ENCODE data around the gene ABCA7.

Gene ABCA7

DNA sequence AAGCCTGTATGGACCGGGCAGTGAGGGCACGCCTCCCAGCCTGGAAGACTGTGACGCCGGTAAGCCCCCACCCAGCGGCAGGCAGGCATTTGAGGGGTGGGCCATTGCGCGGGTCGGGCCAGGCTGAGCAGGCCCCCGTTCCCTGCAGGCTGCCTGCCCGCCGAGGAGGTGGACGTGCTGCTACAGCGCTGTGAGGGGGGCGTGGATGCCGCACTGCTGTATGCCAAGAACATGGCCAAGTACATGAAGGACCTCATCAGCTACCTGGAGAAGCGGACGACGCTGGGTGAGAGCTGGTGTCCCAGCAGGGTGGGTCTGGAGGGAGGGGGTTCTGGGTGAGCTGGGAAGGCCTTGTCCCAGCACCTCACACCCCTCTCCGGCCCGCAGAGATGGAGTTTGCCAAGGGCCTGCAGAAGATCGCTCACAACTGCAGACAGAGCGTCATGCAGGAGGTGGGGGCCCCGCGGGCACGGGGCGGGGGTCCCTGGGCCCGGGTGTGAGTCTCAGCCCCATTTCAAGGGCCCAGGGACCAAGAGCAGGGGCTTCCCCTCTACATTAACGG is 34.1 kb downstream of the ABCA7 start:
- DNase-seq = no peak

DNA sequence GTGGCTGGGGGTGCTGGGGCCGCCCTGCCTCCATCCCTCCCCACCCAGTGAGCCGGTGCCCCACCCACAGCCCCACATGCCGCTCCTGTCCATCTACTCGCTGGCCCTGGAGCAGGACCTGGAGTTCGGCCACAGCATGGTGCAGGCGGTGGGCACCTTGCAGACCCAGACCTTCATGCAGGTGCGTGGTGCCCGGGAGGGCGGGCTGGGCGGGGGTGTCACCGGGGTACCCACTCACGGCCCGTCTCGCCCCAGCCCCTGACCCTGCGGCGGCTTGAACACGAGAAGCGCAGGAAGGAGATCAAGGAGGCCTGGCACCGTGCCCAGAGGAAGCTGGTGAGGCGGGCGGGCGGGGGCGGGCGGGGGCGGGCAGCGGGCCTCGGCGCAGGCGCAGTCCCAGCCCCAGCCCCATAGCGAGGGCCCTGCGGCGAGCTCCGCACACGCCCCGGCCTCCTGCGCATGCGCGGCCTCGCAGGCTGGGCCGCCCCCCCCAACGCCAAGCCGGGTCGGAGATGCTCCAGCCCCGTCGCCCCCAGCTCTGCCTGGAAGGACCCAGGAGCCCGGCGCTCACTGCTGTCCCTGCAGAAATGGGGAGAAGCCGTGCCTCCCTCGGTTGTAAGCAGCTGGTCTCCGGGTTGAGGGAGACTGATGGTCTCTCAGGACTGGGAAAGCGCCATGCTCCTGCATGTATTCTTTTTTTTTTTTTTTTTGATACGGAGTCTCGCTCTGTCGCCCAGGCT is 34.8 kb downstream of the ABCA7 start:
- peak; percentile 27 for DNase-seq

- DNase-seq = no peak
These were observed 36.1 kb downstream of the ABCA7 start for GRCh38 chr19:1076046-1076386.

DNA sequence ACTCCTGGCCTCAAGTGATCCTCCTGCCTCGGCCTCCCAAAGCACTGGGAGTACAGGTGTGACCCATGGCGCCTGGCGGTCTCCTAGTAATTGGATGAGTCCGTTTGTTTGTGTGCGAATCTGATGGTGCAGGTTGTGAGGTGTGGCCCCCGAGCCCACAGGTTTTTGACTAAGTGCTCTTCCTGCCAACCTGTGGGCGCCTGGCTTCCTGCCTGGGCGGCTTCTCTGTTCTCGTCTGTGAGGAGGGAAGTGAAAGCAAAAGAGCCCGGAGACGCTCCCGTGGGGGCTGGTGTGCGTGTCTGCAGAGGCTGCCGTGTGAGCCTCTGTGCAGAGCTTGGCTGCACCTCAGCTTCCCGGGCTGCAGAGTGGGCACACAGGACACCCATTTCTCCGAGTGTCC is 37.0 kb downstream of the ABCA7 start:
- no peak for DNase-seq

GRCh38 chr19:1079566-1080111 is 39.7 kb downstream of the ABCA7 start:
- DNase-seq = no peak

DNA sequence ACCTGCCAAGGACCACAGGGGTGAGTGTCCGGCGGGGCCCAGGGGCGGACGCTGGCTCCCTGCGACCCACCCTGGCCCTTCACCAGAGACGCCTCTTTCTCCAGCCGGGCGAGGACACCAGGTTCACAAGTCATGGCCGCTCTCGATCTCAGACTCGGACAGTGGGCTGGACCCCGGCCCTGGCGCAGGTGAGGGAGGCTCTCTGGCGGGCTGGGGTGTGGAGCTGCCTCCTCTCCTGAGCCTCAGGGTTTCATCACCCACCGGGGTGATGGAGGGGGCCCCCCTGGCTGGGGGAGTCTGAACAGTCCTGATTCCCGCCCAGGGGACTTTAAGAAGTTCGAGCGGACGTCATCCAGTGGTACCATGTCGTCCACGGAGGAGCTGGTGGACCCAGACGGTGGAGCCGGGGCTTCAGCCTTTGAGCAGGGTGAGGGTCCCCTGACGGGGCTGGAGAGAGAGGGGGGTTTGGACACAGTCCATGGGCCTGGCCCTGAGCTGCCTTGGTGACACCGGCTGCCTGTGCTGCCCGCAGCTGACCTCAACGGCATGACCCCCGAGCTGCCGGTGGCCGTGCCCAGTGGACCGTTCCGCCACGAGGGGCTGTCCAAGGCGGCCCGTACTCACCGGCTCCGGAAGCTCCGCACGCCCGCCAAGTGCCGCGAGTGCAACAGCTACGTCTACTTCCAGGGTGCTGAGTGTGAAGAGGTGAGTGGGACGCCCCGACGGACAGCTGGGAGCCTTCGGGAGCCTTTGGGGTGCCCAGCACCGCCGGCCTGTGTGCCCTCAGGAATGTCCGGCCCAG is 40.7 kb downstream of the ABCA7 start:
- DNase-seq = no peak

DNA sequence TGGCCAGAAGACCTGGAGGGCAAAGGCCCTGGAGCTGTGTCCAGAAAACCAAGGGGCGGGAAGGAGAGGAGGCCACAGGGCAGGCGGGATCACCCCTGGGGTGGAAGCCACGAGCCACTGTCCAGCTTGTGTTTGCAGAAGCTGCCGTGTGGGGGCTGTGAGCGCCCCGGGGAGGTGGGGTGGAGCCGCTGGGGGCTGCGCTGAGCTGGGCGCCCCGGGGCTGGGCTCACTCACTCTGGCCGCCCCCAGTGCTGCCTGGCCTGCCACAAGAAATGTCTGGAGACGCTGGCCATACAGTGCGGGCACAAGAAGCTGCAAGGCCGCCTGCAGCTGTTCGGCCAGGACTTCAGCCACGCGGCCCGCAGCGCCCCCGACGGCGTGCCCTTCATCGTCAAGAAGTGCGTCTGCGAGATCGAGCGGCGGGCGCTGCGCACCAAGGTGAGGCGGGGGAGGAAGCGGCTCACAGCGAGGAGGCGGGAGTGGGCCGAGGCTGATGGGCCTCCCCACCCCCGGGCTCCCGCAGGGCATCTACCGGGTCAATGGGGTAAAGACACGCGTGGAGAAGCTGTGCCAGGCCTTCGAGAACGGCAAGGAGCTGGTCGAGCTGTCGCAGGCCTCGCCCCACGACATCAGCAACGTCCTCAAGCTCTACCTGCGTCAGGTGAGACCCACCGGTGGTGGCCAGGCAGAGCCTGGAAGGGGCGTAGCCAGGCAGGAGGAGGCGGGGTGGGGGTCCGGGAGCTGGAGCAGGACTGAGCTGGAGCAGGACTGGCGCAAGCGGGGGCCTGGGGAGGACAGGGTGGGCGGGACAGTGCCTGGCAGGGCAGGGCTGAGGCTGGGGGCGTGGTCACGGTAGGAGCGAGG is 41.6 kb downstream of the ABCA7 start:
- peak; percentile 32 for DNase-seq

DNA sequence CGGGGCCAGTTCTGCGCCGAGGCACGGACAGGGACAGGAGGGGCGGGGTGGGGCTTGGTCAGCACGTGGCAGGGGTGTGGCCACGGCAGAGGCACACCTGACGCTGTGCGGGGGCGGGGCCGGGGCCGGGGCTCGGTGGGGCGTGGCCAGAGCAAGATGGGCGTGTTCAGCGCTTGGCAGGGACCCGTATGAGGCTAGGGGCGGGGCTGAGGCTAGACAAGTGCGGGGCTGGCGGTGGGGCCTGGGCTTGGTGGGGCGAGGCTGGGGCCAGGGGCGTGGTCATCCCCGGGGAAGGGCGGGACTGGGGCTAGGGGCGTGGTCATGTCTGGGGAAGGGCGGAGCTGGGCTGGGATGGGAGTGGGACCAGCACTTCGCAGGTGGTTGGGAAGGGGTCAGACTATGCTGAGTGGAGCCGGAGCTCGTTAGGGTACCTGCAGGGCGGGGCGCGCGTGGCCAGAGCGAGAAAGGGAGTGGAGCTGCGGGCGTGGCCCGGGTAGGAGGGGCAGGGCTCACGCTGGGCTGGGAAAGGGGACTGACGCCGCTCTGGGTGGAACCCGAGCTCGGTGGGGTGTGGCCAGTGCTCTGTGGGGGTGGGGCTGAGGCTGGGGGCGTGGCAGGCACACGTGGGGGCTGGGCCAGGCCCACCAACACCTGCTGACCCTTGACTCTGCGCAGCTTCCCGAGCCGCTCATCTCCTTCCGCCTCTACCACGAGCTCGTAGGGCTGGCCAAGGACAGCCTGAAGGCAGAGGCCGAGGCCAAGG is 42.4 kb downstream of the ABCA7 start:
- peak; percentile 82 for DNase-seq

DNA sequence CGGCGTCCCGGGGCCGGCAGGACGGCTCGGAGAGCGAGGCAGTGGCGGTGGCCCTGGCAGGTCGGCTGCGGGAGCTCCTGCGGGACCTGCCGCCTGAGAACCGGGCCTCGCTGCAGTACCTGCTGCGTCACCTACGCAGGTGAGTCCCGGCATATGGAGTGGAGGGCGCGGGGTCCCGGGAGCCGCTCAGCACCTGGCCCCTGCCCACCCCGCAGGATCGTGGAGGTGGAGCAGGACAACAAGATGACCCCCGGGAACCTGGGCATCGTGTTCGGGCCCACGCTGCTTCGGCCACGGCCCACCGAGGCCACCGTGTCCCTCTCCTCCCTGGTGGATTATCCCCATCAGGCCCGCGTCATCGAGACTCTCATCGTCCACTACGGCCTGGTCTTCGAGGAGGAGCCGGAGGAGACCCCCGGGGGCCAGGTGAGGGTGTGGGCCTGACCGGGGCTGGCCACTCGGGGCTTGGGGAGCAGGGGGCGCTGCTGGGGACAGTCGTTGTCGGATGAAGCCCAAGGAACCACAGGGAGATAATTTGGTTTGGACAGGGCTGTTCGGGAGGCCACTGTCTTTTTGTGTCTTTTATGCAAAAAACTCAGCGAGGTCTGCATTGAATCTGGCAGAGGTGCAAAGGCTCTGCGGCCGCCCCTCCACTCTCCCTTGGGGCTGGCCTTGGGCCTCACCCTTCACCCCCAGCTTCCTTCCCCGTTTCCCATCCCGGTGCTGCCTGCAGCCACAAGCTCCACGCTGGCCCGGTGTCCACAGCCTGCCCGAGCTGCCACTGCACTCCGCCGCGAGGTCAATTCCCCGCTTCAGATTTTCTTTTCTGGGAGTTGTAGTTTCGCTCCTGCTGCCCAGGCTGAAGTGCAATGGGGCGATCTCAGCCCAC is 43.3 kb downstream of the ABCA7 start:
- no peak for DNase-seq

GRCh38 chr19:1084024-1084868 is 44.3 kb downstream of the ABCA7 start:
- no peak for DNase-seq

GRCh38 chr19:1085053-1085658 is 45.2 kb downstream of the ABCA7 start:
- no peak for DNase-seq

DNA sequence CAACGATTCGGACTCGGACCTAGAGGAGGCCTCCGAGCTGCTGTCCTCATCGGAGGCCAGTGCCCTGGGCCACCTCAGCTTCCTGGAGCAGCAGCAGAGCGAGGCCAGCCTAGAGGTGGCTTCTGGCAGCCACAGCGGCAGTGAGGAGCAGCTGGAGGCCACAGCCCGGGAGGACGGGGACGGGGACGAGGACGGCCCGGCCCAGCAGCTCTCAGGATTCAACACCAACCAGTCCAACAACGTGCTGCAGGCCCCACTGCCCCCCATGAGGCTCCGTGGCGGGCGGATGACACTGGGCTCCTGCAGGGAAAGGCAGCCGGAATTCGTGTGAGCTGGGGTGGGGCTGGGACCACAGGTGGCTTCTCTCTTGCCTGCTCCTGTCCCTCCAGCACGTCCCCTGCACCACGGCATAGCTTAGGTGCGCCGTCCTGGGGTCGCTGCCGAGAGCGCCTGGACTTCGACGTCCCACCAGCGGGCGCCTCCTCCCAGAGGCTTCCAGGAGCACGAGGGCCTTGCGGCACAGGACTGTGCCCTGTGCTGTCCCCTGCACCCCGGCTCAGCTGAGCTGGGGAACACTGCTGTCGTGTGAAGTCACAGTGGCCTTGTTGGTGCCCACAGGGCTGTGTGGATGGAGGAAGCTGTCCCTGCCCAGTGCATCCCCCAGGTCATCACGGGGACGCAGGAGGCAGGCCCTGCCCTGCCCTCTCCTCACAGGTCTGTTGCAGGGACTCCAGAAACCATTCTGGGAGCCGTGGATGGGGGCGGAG is 46.0 kb downstream of the ABCA7 start:
- no peak for DNase-seq

- DNase-seq = no peak
These were observed 46.7 kb downstream of the ABCA7 start for GRCh38 chr19:1086613-1087012.

- no peak for DNase-seq
These were observed 48.0 kb downstream of the ABCA7 start for GRCh38 chr19:1087813-1088415.

DNA sequence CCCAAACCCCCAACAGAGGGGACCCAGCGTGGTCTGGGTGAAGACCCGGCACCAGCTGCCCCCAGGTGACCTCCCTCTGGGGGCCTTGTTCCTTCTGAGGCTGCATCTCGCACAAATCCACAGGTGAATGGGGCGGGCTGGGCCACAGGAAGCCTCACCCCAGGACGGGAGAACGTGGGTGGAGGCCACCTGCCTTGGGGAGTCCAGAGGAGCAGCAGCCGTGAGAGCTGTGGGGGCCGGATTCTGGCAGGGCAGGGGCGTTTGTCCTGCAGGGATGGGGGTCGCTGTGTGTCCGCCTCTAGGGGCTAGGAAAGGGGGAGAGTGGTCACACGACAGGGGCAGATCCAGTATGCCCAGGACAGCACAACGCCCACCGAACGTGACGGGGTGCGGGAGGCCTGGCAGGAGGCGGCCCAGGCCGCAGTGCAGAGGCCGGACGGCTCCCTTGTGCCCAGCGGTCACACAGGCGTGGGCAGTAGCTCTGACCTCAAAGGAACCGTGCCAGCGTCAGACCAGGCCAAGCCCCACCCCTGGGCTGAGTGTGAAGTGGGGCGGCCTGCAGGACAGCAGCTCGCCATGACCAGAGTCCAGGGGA is 48.6 kb downstream of the ABCA7 start:
- DNase-seq = no peak

DNA sequence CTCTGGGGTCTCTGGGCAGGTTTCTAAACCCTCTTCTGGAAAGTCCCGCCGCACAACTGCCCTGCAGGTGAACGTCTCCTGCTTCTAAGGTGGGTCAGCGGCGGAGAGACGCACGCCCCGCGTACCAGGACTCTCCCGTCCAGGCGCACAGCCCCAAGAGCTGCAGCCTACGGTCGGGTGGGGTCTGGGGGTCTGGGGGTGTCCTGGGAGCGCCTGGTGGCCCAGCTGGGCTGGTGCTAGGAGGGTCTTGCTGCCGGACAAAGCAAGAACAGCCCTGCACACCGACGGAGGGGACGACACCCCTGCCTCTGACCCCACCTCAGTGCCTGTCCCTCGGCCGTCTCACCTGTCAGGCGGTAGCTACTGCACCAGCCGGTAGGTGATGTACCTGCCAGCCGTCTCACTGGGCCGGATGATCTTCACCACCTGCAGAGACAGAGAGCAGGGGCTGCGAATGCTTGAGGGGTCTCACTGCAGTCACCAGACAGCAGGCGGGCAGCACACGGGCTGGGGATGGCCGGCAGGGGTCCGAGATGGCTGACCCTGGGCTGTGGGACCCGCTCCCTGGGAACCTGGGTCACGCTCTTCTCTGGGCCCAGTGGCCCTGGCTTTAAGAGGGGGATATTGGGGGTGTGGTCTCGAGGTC is 49.3 kb downstream of the ABCA7 start:
- no peak for DNase-seq

DNA sequence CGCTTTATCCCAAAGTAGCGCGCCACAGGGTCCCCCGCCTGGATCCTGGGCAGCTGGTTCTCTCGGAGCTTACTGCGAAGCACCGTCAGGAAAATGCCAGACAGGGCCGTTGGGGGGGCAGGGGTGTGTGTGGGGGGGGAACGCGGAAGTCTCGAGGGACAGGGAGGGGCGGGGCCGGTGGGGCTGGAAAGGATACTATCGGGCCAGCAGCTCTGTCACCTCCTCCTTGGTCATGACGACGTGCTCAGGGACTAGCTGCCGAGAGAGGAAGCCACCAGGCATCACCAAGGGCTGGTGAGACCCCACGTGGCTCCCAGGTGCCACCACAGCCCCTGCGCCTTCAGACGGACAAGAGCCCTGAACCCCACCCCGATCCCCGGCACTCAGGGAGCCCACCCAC is 50.0 kb downstream of the ABCA7 start:
- no peak for DNase-seq
